CD4-positive, alpha-beta memory T cell (primary cell): ENCODE data around the gene ELMOD3. TPM values are rescaled to one million over a fixed set of nuclear protein-coding genes. Genes with fewer than 3 reads are reported as not detected.
"Not testable (repeated sequence)": the region's sequence is repeated elsewhere in the genome, so short reads cannot be mapped to it uniquely, and the experiment has no call there.

Experiments used
- CTCF ChIA-PET: fragments of 350-600 bp; sonication (Branson Sonifier 250); formaldehyde crosslinking; loops from one replicate; lab custom pipeline; 2021; ENCODE audit warnings: inconsistent platforms; ENCODE audit not compliant: partially characterized antibody; lab: Charles Lee
- POLR2A ChIA-PET: fragments of 350-600 bp; sonication (Branson Sonifier 250); formaldehyde crosslinking; loops from one replicate; lab custom pipeline; 2021; ENCODE audit not compliant: partially characterized antibody; lab: Charles Lee
- DNase-seq, 5 donors: peaks; one replicate each; pipeline versions ENCODE4 v3.0.0 to v3.0.0-alpha.2; 2020 to 2022; ENCODE audit warnings: mixed read lengths in 1 of 5
- H3K27ac ChIP-seq: one replicate; pipeline ENCODE4 v1.7.0; 2013; ENCODE audit warnings: low read depth, low read length
- H3K27me3 ChIP-seq: 2 replicates; pipeline ENCODE4 v1.7.0; 2013; ENCODE audit warnings: mild to moderate bottlenecking, low read length, moderate library complexity; ENCODE audit not compliant: insufficient read depth
- H3K36me3 ChIP-seq: 2 replicates; pipeline ENCODE4 v1.7.0; 2013; ENCODE audit warnings: mild to moderate bottlenecking, low read length, moderate library complexity; ENCODE audit not compliant: insufficient read depth
- H3K4me1 ChIP-seq: 2 replicates; pipeline ENCODE4 v1.7.0; 2013; ENCODE audit warnings: mild to moderate bottlenecking, low read length, moderate library complexity; ENCODE audit not compliant: insufficient read depth
- H3K4me3 ChIP-seq, 2 donors: one replicate each; pipeline ENCODE4 v1.7.0; 2013; ENCODE audit warnings: low read length in 2 of 2, mild to moderate bottlenecking in 1 of 2
- H3K9me3 ChIP-seq, 2 donors: one replicate each; pipeline ENCODE4 v1.7.0; 2013; ENCODE audit warnings: low read length in 2 of 2, control low read depth in 1 of 2; ENCODE audit not compliant: control insufficient read depth in 1 of 2
- H3K27ac Mint-ChIP-seq, 7 donors: one replicate each; pipeline ENCODE4 v1.8.0; 2020 to 2021; ENCODE audit warnings: mixed read lengths in 7 of 7, mild to moderate bottlenecking in 6 of 7, inconsistent platforms in 3 of 7, moderate library complexity in 3 of 7
- H3K27me3 Mint-ChIP-seq, 2 donors: one replicate each; pipeline ENCODE4 v1.8.0; 2020 to 2021; ENCODE audit warnings: mixed read lengths in 2 of 2
- H3K36me3 Mint-ChIP-seq, 2 donors: one replicate each; pipeline ENCODE4 v1.8.0; 2020 to 2021; ENCODE audit warnings: mixed read lengths in 2 of 2, inconsistent platforms in 1 of 2, mild to moderate bottlenecking in 1 of 2
- H3K4me1 Mint-ChIP-seq, 4 donors: one replicate each; pipeline ENCODE4 v1.8.0; 2020 to 2021; ENCODE audit warnings: mixed read lengths in 4 of 4, mild to moderate bottlenecking in 1 of 4
- H3K4me3 Mint-ChIP-seq, 8 donors: one replicate each; pipeline ENCODE4 v1.8.0; 2020 to 2021; ENCODE audit warnings: mixed read lengths in 8 of 8, mild to moderate bottlenecking in 7 of 8, moderate library complexity in 6 of 8, inconsistent platforms in 3 of 8
- H3K9me3 Mint-ChIP-seq, 8 donors: one replicate each; pipeline ENCODE4 v1.8.0; 2020 to 2021; ENCODE audit warnings: mixed read lengths in 8 of 8, mild to moderate bottlenecking in 5 of 8, inconsistent platforms in 3 of 8, moderate library complexity in 1 of 8
- intact Hi-C: fragments of 100-400 bp; cut with micrococcal nuclease; formaldehyde crosslinking; loops from one replicate; pipeline ENCODE4 v1.15.1; 2023
- polyA plus RNA-seq, 2 donors: library from polyadenylated mRNA; unstranded; fragments of 300-500 nt; fragmentation: Illumina TruSeq; gene quantifications; one replicate each; pipeline ENCODE4 v1.2.3, GENCODE V29; 2021
- total RNA-seq, 2 experiments: library from RNA; stranded (reverse); gene quantifications; one replicate each; pipeline ENCODE4 v1.2.3, GENCODE V29; 2021

The ELMOD3 gene
- total and polyA plus RNA-seq, 4 experiments from 2014 or later = 10.1 to 33.2 (median 20.5) TPM

GRCh38 chr2:85437488-85438200 is 83.1 kb downstream of the ELMOD3 start:
- POLR2A ChIA-PET = interaction anchor here (0.5 to 4.6 kb wide), 20 partner anchors 9 to 1031 kb away, joined by 3 to 119 read pairs (median 5); partner anchors contain the start of genes C2orf68, ELMOD3, GGCX and MAT2A

GRCh38 chr2:85438201-85439024 is 83.8 kb downstream of the ELMOD3 start:
- peaks cover 30% of the 10 kb centered on the region for H3K4me1 ChIP-seq
- Mint-ChIP-seq H3K4me1 (peaks cover 9 to 38% (median 25%) of the 10 kb centered on the region in 4 donors), H3K36me3 (no peaks in the 10 kb centered on the region), H3K27ac (peak overlapping the region; percentile 88 to 99 (median 98)), H3K4me3 (peak overlapping the region; percentile 87 to 95 (median 90)), H3K27me3 (no peaks in the 10 kb centered on the region), H3K9me3 (peaks cover 0 to 2% (median 0%) of the 10 kb centered on the region in 8 donors)
- no peaks in the 10 kb centered on the region for H3K36me3 ChIP-seq
- DNase-seq = no peak
- no peaks in the 10 kb centered on the region for H3K27me3 ChIP-seq
- peak overlapping the region; percentile 36 to 52 for H3K4me3 ChIP-seq
- ChIA-PET CTCF (interaction anchor here (0.7 to 3.0 kb wide), 8 partner anchors 15 to 199 kb away, joined by 3 to 18 read pairs (median 3); partner anchors contain the start of gene MAT2A), POLR2A (interaction anchor here (0.6 to 4.6 kb wide), 16 partner anchors 8 to 173 kb away, joined by 3 to 119 read pairs (median 6); partner anchors contain the start of genes C2orf68, ELMOD3, GGCX and MAT2A)
- H3K27ac ChIP-seq = peak overlapping the region; percentile 75
- H3K9me3 ChIP-seq = no peaks in the 10 kb centered on the region
- intact Hi-C loops = loop anchor here (5.0 kb wide), 1 partner anchor 159 kb away; the partner anchor contains the start of gene RNF181

More at GRCh38 chr2:85437488-85438200, 83.1 kb downstream of the ELMOD3 start:
- Histone ChIP-seq H3K27ac (peak overlapping the region; percentile 75), H3K4me3 (peak overlapping the region; percentile 36 to 52), H3K36me3 (no peaks in the 10 kb centered on the region), H3K9me3 (no peaks in the 10 kb centered on the region), H3K4me1 (peaks cover 30% of the 10 kb centered on the region), H3K27me3 (no peaks in the 10 kb centered on the region)
- Mint-ChIP-seq H3K36me3 (no peaks in the 10 kb centered on the region), H3K4me1 (peaks cover 9 to 38% (median 25%) of the 10 kb centered on the region in 4 donors), H3K27me3 (no peaks in the 10 kb centered on the region), H3K27ac (peak overlapping the region; percentile 88 to 99 (median 98)), H3K4me3 (peak overlapping the region; percentile 87 to 95 (median 91)), H3K9me3 (peaks cover 0 to 2% (median 0%) of the 10 kb centered on the region in 8 donors)
- CTCF ChIA-PET = interaction anchor here (0.7 to 3.0 kb wide), 10 partner anchors 14 to 199 kb away, joined by 3 to 18 read pairs (median 3); partner anchors contain the start of genes GGCX and MAT2A
- intact Hi-C loops = loop anchor here (1.0 to 5.0 kb wide), 3 partner anchors 19 to 160 kb away; partner anchors contain the start of genes MAT2A, RNF181 and SH2D6
- peak; percentile 77 to 88 (median 81) for DNase-seq

GRCh38 chr2:85439025-85439472 is 84.5 kb downstream of the ELMOD3 start:
- no peak for DNase-seq
- no peaks in the 10 kb centered on the region for H3K27me3 Mint-ChIP-seq
- H3K9me3 Mint-ChIP-seq = peaks cover 0 to 2% (median 0%) of the 10 kb centered on the region in 8 donors
- peaks cover 9 to 38% (median 25%) of the 10 kb centered on the region in 4 donors for H3K4me1 Mint-ChIP-seq
- H3K27me3 ChIP-seq = no peaks in the 10 kb centered on the region
- peak overlapping the region in 5 of 8 donors; percentile 10 to 61 (median 32) for H3K4me3 Mint-ChIP-seq
- no peaks in the 10 kb centered on the region for H3K36me3 ChIP-seq
- H3K4me3 ChIP-seq = no peak overlapping the region
- CTCF ChIA-PET = interaction anchor here (1.0 to 3.0 kb wide), 3 partner anchors 19 to 118 kb away, joined by 3 to 18 read pairs (median 3); no protein-coding TSS in a partner anchor
- intact Hi-C loops = loop anchor here (5.0 kb wide), 1 partner anchor 158 kb away; the partner anchor contains the start of gene RNF181
- peak overlapping the region; percentile 79 to 99 (median 86) for H3K27ac Mint-ChIP-seq
- POLR2A ChIA-PET = interaction anchor here (1.3 to 4.6 kb wide), 7 partner anchors 7 to 113 kb away, joined by 3 to 119 read pairs (median 15); partner anchors contain the start of genes ELMOD3, MAT2A, RETSAT and SH2D6
- H3K27ac ChIP-seq = peak overlapping the region; percentile 75
- peaks cover 30% of the 10 kb centered on the region for H3K4me1 ChIP-seq
- no peaks in the 10 kb centered on the region for H3K9me3 ChIP-seq
- H3K36me3 Mint-ChIP-seq = no peaks in the 10 kb centered on the region

- DNase-seq, H3K27me3 Mint-ChIP-seq, H3K27ac ChIP-seq, H3K9me3 Mint-ChIP-seq, H3K9me3 ChIP-seq, H3K4me3 ChIP-seq, H3K27me3 ChIP-seq, H3K36me3 ChIP-seq, H3K36me3 Mint-ChIP-seq: not testable (repeated sequence)
- Mint-ChIP-seq H3K4me1 (peaks cover 9 to 38% (median 25%) of the 10 kb centered on the region in 4 donors), H3K27ac (peak overlapping the region in 6 of 7 donors; percentile 36 to 88 (median 84)), H3K4me3 (peak overlapping the region in 3 of 8 donors; percentile 61 to 71 (median 71))
- peaks cover 30% of the 10 kb centered on the region for H3K4me1 ChIP-seq
- POLR2A ChIA-PET = interaction anchor here (1.3 to 4.6 kb wide), 5 partner anchors 11 to 100 kb away, joined by 3 to 119 read pairs (median 15); partner anchors contain the start of genes ELMOD3, MAT2A, RETSAT and SH2D6
- intact Hi-C loops = loop anchor here (5.0 kb wide), 1 partner anchor 158 kb away; the partner anchor contains the start of gene RNF181
- CTCF ChIA-PET = interaction anchor here (3.0 kb wide), 1 partner anchor 19 kb away, joined by 18 read pairs; no protein-coding TSS in a partner anchor
These were observed 85.0 kb downstream of the ELMOD3 start for GRCh38 chr2:85439569-85439968.

- intact Hi-C loops = loop anchor here (5.0 kb wide), 1 partner anchor 157 kb away; the partner anchor contains the start of gene RNF181
- Mint-ChIP-seq H3K4me1 (peaks cover 9 to 38% (median 25%) of the 10 kb centered on the region in 4 donors), H3K27me3 (no peaks in the 10 kb centered on the region), H3K36me3 (no peaks in the 10 kb centered on the region), H3K9me3 (peaks cover 0 to 2% (median 0%) of the 10 kb centered on the region in 8 donors), H3K4me3 (peak overlapping the region in 5 of 8 donors; percentile 10 to 71 (median 61)), H3K27ac (peak overlapping the region; percentile 59 to 86 (median 73))
- H3K27me3 ChIP-seq = no peaks in the 10 kb centered on the region
- peaks cover 30% of the 10 kb centered on the region for H3K4me1 ChIP-seq
- no peak overlapping the region for H3K4me3 ChIP-seq
- H3K9me3 ChIP-seq = no peaks in the 10 kb centered on the region
- H3K36me3 ChIP-seq = no peaks in the 10 kb centered on the region
- CTCF ChIA-PET = interaction anchor here (1.0 kb wide), 1 partner anchor 19 kb away, joined by 4 read pairs; no protein-coding TSS in a partner anchor
- DNase-seq = no peak
- POLR2A ChIA-PET = interaction anchor here (1.3 to 4.6 kb wide), 2 partner anchors 33 to 99 kb away, joined by 3 to 119 read pairs; partner anchors contain the start of gene MAT2A
- no peak overlapping the region for H3K27ac ChIP-seq
These were observed 85.4 kb downstream of the ELMOD3 start for GRCh38 chr2:85439986-85440385.

- Mint-ChIP-seq H3K4me1 (peaks cover 9 to 38% (median 25%) of the 10 kb centered on the region in 4 donors), H3K9me3 (peaks cover 0 to 2% (median 0%) of the 10 kb centered on the region in 8 donors), H3K36me3 (no peaks in the 10 kb centered on the region), H3K4me3 (peak overlapping the region in 1 of 8 donors; percentile 15), H3K27ac (no peak overlapping the region), H3K27me3 (no peaks in the 10 kb centered on the region)
- no peaks in the 10 kb centered on the region for H3K9me3 ChIP-seq
- intact Hi-C loops = no loop called here
- H3K36me3 ChIP-seq = no peaks in the 10 kb centered on the region
- DNase-seq = no peak
- no peaks in the 10 kb centered on the region for H3K27me3 ChIP-seq
- ChIA-PET CTCF (interaction anchor here (0.7 to 1.0 kb wide), 2 partner anchors 20 to 111 kb away, joined by 4 read pairs; no protein-coding TSS in a partner anchor), POLR2A (interaction anchor here (4.6 kb wide), 1 partner anchor 98 kb away, joined by 119 read pairs; the partner anchor contains the start of gene MAT2A)
- H3K27ac ChIP-seq = no peak overlapping the region
- no peak overlapping the region for H3K4me3 ChIP-seq
- H3K4me1 ChIP-seq = peaks cover 30% of the 10 kb centered on the region
These were observed 86.2 kb downstream of the ELMOD3 start for GRCh38 chr2:85440729-85441128.
